Type B pancreatic cell (in vitro differentiated cells): ENCODE data around the gene UBE4A. TPM values are rescaled to one million over a fixed set of nuclear protein-coding genes. Genes with fewer than 3 reads are reported as not detected.

ENCODE experiments used
- DNase-seq: peaks from one replicate; pipeline ENCODE4 v3.0.0; 2021; ENCODE audit warnings: mixed read lengths; ENCODE audit not compliant: unreplicated experiment; ENCODE audit errors: extremely low spot score
- H3K27ac Mint-ChIP-seq: 2 replicates; pipeline ENCODE4 v1.8.0; 2021; ENCODE audit warnings: mild to moderate bottlenecking, mixed read lengths
- H3K27me3 Mint-ChIP-seq: 2 replicates; pipeline ENCODE4 v1.8.0; 2021; ENCODE audit warnings: mixed read lengths
- H3K36me3 Mint-ChIP-seq: 2 replicates; pipeline ENCODE4 v1.8.0; 2021; ENCODE audit warnings: mixed read lengths
- H3K4me1 Mint-ChIP-seq: one replicate; pipeline ENCODE4 v1.8.0; 2021; ENCODE audit warnings: mixed read lengths; ENCODE audit not compliant: unreplicated experiment
- H3K4me3 Mint-ChIP-seq: 2 replicates; pipeline ENCODE4 v1.8.0; 2021; ENCODE audit warnings: mild to moderate bottlenecking, mixed read lengths
- H3K9me3 Mint-ChIP-seq: 2 replicates; pipeline ENCODE4 v1.8.0; 2021; ENCODE audit warnings: mixed read lengths
- total RNA-seq: library from RNA; stranded (reverse); gene quantifications from 2 replicates; pipeline ENCODE4 v1.2.1, GENCODE V29; 2021; ENCODE audit warnings: low replicate concordance
- TF ChIP-seq, protein P1 (sequence below): fragments of 200-600 bp; sonication (generic); conservative IDR thresholded peaks from 2 replicates; pipeline ENCODE4 v1.5.0; 2021; ENCODE audit warnings: antibody characterized with exemption, mild to moderate bottlenecking

Gene UBE4A
- total RNA-seq, 1 donor from 2014 or later, result 42.5 TPM

DNA sequence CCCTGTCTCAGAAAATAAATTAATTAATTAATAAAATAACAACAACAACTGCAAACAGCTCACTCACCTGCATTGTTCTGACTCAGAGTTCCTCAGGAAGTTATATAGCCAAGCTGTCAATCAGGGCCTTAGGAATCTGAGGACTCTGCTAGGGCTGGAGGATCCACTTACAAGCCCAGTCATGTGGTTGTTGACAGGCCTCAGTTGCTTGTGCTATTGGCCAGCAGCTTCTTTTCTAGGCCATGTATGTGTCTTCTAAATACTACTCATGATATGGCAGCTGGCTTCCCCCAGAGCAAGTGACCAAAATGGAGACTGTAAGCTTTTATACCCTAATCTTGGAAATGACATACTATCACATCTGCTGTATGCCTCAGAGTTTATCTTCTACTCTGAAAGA, 21.2 kb downstream of the UBE4A start:
- H3K4me3 Mint-ChIP-seq, result no peak overlapping the region
- no peaks in the 10 kb centered on the region for H3K27me3 Mint-ChIP-seq
- no peaks in the 10 kb centered on the region for H3K9me3 Mint-ChIP-seq
- TF ChIP-seq, protein P1, sequence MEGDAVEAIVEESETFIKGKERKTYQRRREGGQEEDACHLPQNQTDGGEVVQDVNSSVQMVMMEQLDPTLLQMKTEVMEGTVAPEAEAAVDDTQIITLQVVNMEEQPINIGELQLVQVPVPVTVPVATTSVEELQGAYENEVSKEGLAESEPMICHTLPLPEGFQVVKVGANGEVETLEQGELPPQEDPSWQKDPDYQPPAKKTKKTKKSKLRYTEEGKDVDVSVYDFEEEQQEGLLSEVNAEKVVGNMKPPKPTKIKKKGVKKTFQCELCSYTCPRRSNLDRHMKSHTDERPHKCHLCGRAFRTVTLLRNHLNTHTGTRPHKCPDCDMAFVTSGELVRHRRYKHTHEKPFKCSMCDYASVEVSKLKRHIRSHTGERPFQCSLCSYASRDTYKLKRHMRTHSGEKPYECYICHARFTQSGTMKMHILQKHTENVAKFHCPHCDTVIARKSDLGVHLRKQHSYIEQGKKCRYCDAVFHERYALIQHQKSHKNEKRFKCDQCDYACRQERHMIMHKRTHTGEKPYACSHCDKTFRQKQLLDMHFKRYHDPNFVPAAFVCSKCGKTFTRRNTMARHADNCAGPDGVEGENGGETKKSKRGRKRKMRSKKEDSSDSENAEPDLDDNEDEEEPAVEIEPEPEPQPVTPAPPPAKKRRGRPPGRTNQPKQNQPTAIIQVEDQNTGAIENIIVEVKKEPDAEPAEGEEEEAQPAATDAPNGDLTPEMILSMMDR, result no peak
- H3K27ac Mint-ChIP-seq, result no peak overlapping the region
- no peak for DNase-seq
- no peaks in the 10 kb centered on the region for H3K4me1 Mint-ChIP-seq
- peaks cover 11% of the 10 kb centered on the region for H3K36me3 Mint-ChIP-seq

- no peak for DNase-seq
- Mint-ChIP-seq H3K27me3 (no peaks in the 10 kb centered on the region), H3K4me1 (no peaks in the 10 kb centered on the region), H3K27ac (no peak overlapping the region), H3K4me3 (no peak overlapping the region), H3K36me3 (peaks cover 12% of the 10 kb centered on the region), H3K9me3 (no peaks in the 10 kb centered on the region)
- TF ChIP-seq, protein P1, result no peak
These were observed 23.6 kb downstream of the UBE4A start for GRCh38 chr11:118382954-118383353.

GRCh38 chr11:118383657-118384056, 24.3 kb downstream of the UBE4A start:
- Mint-ChIP-seq H3K27me3 (no peaks in the 10 kb centered on the region), H3K27ac (no peak overlapping the region), H3K4me3 (no peak overlapping the region), H3K9me3 (no peaks in the 10 kb centered on the region), H3K36me3 (peaks cover 12% of the 10 kb centered on the region), H3K4me1 (no peaks in the 10 kb centered on the region)
- DNase-seq, result no peak
- TF ChIP-seq, protein P1, result no peak

DNA sequence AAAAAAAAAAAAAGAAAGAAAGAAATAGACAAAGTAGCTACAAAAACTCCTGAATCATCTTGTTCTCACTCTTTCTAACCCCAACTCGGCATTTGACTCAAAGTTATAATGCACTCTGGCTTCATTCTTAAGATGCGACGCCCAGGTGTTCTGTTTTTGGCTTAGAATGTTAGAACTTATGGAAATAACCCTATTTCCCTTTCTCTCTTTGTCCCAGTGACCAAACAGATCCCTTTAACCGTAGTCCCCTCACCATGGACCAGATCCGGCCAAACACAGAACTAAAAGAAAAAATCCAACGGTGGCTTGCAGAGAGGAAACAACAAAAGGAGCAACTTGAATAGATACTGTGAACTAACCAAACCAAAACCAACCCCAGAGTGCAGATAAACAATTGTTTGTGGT, 36.7 kb downstream of the UBE4A start:
- Mint-ChIP-seq H3K36me3 (peaks cover 13% of the 10 kb centered on the region), H3K9me3 (no peaks in the 10 kb centered on the region)
- DNase-seq, result no peak

DNA sequence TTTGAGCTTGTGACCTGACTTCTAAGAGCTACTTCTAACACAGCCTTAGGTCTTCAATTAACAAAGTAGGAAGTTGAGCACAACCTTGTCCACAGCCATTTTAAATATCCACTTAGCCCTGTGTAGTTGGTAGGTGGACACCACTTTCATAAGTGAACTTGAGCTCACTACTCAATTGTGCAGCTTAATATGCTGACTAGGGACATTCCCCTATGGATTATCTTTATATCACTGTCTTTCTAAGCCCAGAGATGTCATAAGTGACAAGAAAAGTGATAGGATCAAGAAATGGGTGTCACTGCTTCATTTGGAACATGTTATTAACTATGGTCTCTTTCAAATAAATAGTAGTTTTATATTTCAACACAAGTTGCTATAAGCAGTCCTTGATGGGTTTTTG, 38.0 kb downstream of the UBE4A start:
- Mint-ChIP-seq H3K27me3 (no peaks in the 10 kb centered on the region), H3K4me1 (peaks cover 15% of the 10 kb centered on the region), H3K4me3 (no peak overlapping the region), H3K36me3 (peaks cover 14% of the 10 kb centered on the region), H3K9me3 (no peaks in the 10 kb centered on the region), H3K27ac (no peak overlapping the region)
- no peak for DNase-seq
- TF ChIP-seq, protein P1, result no peak

More for the DNA sequence above, 36.7 kb downstream of the UBE4A start:
- Mint-ChIP-seq H3K4me1 (peaks cover 7% of the 10 kb centered on the region), H3K27ac (no peak overlapping the region), H3K27me3 (no peaks in the 10 kb centered on the region), H3K4me3 (no peak overlapping the region)
- TF ChIP-seq, protein P1, result no peak
